RWPE2 (cell line): Measurements from ENCODE around the gene SIAE.

ENCODE experiments used
- ATAC-seq: fragments of 200-7000 bp; cut with Tn5 transposase; 3 replicates; pipeline ENCODE4 v1.9.1; 2021; ENCODE audit warnings: low read depth
- DNase-seq: peaks from one replicate; pipeline ENCODE4 v3.0.0-alpha.2; 2020; ENCODE audit warnings: low spot score
- H3K27ac ChIP-seq: fragments of 450-650 bp; 2 replicates; pipeline ENCODE4 v1.5.1; 2017; ENCODE audit warnings: mild to moderate bottlenecking; ENCODE audit not compliant: poor library complexity, severe bottlenecking
- H3K27me3 ChIP-seq: fragments of 250-450 bp; sonication (Bioruptor Pico); 2 replicates; pipeline ENCODE4 v1.5.1; 2021; ENCODE audit warnings: mild to moderate bottlenecking, moderate library complexity; ENCODE audit not compliant: insufficient read depth, poor library complexity, severe bottlenecking
- H3K36me3 ChIP-seq: fragments of 250-450 bp; sonication (Bioruptor Pico); 2 replicates; pipeline ENCODE4 v1.5.1; 2020; ENCODE audit warnings: low read depth, mild to moderate bottlenecking, moderate library complexity
- H3K4me1 ChIP-seq: fragments of 250-450 bp; sonication (Bioruptor Pico); 2 replicates; pipeline ENCODE4 v1.5.1; 2021; ENCODE audit warnings: mild to moderate bottlenecking, moderate library complexity; ENCODE audit not compliant: insufficient read depth, poor library complexity, severe bottlenecking
- H3K4me3 ChIP-seq: fragments of 250-450 bp; sonication (Bioruptor Pico); 2 replicates; pipeline ENCODE4 v1.5.1; 2021; ENCODE audit warnings: mild to moderate bottlenecking, moderate library complexity; ENCODE audit not compliant: severe bottlenecking
- H3K9me3 ChIP-seq: fragments of 250-450 bp; sonication (Bioruptor Pico); 2 replicates; pipeline ENCODE4 v1.5.1; 2021; ENCODE audit warnings: mild to moderate bottlenecking, moderate library complexity; ENCODE audit not compliant: severe bottlenecking
- TF ChIP-seq, protein P1 (sequence below): fragments of 450-650 bp; IDR thresholded peaks from one replicate; pipeline ENCODE4 v1.5.1; 2017; ENCODE audit warnings: mild to moderate bottlenecking, moderate library complexity; ENCODE audit not compliant: poor library complexity, severe bottlenecking

The SIAE gene, protein sequence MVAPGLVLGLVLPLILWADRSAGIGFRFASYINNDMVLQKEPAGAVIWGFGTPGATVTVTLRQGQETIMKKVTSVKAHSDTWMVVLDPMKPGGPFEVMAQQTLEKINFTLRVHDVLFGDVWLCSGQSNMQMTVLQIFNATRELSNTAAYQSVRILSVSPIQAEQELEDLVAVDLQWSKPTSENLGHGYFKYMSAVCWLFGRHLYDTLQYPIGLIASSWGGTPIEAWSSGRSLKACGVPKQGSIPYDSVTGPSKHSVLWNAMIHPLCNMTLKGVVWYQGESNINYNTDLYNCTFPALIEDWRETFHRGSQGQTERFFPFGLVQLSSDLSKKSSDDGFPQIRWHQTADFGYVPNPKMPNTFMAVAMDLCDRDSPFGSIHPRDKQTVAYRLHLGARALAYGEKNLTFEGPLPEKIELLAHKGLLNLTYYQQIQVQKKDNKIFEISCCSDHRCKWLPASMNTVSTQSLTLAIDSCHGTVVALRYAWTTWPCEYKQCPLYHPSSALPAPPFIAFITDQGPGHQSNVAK

DNA sequence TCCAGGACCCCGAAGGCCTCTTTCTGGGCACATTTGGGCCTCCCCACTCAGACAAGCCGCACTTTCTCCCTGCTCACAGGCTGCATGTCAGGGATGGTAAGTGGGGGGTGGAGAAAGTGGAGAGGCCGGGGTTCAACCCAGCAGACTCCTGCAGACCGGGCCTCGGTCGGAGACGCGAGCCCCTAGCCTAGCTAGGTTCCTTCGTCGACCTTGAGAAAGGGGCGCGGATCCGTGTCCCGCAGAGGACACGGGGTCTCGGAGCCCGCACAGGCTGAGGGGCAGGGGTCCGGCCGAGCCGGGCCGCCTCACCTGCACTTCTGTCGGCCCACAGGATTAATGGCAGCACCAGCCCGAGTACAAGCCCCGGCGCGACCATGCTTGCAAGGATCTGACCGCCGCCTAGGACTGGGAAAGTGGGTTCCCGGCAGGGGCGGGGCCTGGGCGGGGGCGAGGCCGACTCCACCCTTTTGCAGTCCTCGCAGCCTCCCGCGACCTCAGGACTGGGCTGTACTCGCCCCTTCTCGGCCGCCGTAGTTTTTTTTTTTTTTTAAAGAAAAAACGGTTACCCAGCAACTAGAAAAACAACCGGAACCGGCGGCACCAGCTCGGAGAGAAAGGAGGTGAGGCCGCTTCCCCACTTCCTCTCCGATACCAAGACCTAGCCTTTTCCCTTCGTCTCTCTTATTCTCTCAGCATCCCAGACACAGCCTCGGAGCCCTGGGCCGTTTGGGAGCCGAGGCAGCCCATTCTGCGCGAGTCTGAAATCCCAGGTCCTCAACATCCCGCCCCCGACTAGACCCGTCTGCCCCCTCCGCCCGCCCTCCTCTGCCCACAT lies at the start of gene SIAE, which contains the start of gene SPA17:
Gene SIAE (minus strand): TSS at position 407 of the 835 bp plus-strand sequence. CDS start 31 bp downstream, at position 376.
Gene SPA17 (plus strand): TSS at position 572 of the 835 bp plus-strand sequence. CDS start 1,361 bp downstream, outside the sequence.
- H3K9me3 ChIP-seq = no peaks in the 10 kb centered on the region

DNA sequence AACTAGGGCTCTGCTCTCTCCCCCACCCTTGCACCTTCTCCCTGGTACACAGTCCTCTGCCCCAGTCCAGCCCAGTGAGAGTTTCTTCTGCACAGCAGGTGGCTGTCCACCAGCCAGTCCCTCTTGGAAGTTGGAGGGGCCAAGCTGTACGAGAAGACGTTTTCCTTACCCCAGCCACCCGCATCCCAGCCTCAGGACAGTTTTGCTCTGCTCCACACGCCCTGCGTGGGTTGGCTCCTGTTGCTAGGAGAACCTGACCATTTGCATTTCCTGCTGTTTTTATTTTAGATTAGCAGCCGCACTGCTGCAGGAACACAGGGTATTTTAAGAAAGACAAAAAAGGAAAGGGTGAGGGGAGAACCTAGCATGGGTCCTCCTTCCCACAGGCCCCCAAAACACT lies 48.6 kb upstream of the SIAE start:
- Histone ChIP-seq H3K27ac (no peak overlapping the region), H3K9me3 (no peaks in the 10 kb centered on the region), H3K4me1 (peaks cover 21% of the 10 kb centered on the region), H3K4me3 (no peak overlapping the region), H3K36me3 (no peaks in the 10 kb centered on the region), H3K27me3 (no peaks in the 10 kb centered on the region)
- TF ChIP-seq, protein P1, sequence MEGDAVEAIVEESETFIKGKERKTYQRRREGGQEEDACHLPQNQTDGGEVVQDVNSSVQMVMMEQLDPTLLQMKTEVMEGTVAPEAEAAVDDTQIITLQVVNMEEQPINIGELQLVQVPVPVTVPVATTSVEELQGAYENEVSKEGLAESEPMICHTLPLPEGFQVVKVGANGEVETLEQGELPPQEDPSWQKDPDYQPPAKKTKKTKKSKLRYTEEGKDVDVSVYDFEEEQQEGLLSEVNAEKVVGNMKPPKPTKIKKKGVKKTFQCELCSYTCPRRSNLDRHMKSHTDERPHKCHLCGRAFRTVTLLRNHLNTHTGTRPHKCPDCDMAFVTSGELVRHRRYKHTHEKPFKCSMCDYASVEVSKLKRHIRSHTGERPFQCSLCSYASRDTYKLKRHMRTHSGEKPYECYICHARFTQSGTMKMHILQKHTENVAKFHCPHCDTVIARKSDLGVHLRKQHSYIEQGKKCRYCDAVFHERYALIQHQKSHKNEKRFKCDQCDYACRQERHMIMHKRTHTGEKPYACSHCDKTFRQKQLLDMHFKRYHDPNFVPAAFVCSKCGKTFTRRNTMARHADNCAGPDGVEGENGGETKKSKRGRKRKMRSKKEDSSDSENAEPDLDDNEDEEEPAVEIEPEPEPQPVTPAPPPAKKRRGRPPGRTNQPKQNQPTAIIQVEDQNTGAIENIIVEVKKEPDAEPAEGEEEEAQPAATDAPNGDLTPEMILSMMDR = no peak
- DNase-seq (no peak), ATAC-seq (no peak)

More for the DNA sequence above, at the start of gene SIAE, which contains the start of gene SPA17:
- Histone ChIP-seq H3K27ac (peak within 1 kb of the TSS; percentile 27), H3K27me3 (no peaks in the 10 kb centered on the region), H3K4me1 (peaks cover 12% of the 10 kb centered on the region), H3K36me3 (no peaks in the 10 kb centered on the region), H3K4me3 (peak within 1 kb of the TSS; percentile 43)
- ATAC-seq (peak; percentile 95), DNase-seq (peak; percentile 94)
- TF ChIP-seq, protein P1 = no peak

DNA sequence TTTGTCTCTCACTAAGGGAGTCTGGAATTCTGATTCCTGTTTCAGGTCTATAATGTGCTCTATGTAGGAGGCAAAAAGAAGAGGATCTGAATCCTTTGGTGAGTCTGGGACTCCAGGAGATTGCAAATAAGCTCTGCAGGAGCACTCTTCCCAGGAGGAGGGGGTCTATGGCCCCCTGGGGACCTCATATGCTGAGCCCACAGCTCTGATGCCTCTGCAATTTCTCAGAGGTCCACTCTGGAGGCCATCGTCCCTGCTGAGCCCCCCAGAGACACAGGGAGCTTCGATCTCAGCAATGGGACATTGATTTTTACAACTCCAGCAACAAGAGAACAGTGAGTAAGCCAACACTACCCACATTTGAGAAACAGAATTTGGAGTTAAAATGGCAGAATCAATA lies 46.0 kb upstream of the SIAE start:
- Histone ChIP-seq H3K27me3 (no peaks in the 10 kb centered on the region), H3K27ac (no peak overlapping the region), H3K4me3 (no peak overlapping the region), H3K9me3 (no peaks in the 10 kb centered on the region), H3K4me1 (peaks cover 14% of the 10 kb centered on the region), H3K36me3 (no peaks in the 10 kb centered on the region)
- ATAC-seq (no peak), DNase-seq (no peak)
- TF ChIP-seq, protein P1 = no peak

DNA sequence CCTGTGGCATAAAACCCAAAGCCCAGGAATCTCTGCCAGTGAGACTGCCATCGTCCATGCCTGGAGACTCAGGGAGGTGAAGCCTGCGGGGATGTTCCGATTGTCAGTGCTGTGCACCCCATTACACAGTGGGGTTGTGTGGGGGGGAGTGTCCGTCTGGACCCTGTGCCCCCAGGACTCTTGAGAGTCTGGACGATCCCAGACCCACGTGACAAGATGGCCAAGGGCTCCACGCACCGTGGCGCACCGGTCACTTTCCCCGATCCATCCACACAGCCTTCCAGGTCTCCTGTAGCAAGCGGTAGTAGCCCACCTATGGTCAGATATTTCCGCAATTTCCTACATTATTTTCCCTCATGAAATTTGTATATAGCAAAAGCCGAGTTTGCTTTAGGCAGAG lies 45.3 kb upstream of the SIAE start:
- Histone ChIP-seq H3K36me3 (no peaks in the 10 kb centered on the region), H3K4me1 (peaks cover 14% of the 10 kb centered on the region), H3K27ac (no peak overlapping the region), H3K27me3 (no peaks in the 10 kb centered on the region), H3K9me3 (no peaks in the 10 kb centered on the region), H3K4me3 (no peak overlapping the region)
- DNase-seq (no peak), ATAC-seq (no peak)
- TF ChIP-seq, protein P1 = no peak
